Endothelial cell of umbilical vein (primary cell): ENCODE measurements around the gene ABAT. TPM values are rescaled to one million over a fixed set of nuclear protein-coding genes. Genes with fewer than 3 reads are reported as not detected.

Experiments used
- BruUV-seq: library from RNA; stranded (reverse); fragments of 400-500 nt; replicated peaks from 2 replicates; lab custom pipeline; 2021; lab: Mats Ljungman, UMichigan
- CTCF ChIA-PET: fragments of 300-600, 350-600 bp; sonication (Branson Sonifier 250); formaldehyde crosslinking; loops from one replicate; lab custom pipeline; 2021; ENCODE audit warnings: antibody characterized with exemption, inconsistent platforms; lab: Charles Lee
- POLR2A ChIA-PET: fragments of 300-600, 350-600 bp; sonication (Branson Sonifier 250); formaldehyde crosslinking; loops from one replicate; lab custom pipeline; 2021; ENCODE audit warnings: antibody characterized with exemption, inconsistent platforms; lab: Charles Lee
- DNase-seq: peaks from one replicate; pipeline ENCODE4 v3.0.0-alpha.2; 2011; ENCODE audit warnings: low read depth, low spot score
- FAIRE-seq: peaks from 2 replicates; lab custom pipeline; 2011; peaks lifted over from hg19 to GRCh38; lab: Jason Lieb, UNC
- H2AFZ ChIP-seq: 2 replicates; pipeline ENCODE4 v1.6.0; 2012; ENCODE audit warnings: low read depth, low read length, control low read depth, inconsistent platforms
- H3K27ac ChIP-seq: 2 replicates; pipeline ENCODE4 v1.5.1; 2011; ENCODE audit warnings: low read depth, mild to moderate bottlenecking, control low read depth, low read length, moderate library complexity; ENCODE audit not compliant: insufficient read depth
- H3K27me3 ChIP-seq, 2 experiments: 2 replicates each; pipeline versions ENCODE4 v1.6.0 to v1.6.1; 2011; ENCODE audit warnings: low read length in 2 of 2, mixed read lengths in 1 of 2; ENCODE audit not compliant: control insufficient read depth in 2 of 2, insufficient read depth in 2 of 2
- H3K36me3 ChIP-seq, 2 experiments: 2 replicates in 1 of 2; 3 replicates in 1 of 2; pipeline ENCODE4 v1.5.1; 2011; ENCODE audit warnings: low read length in 2 of 2, mild to moderate bottlenecking in 1 of 2, moderate library complexity in 1 of 2; ENCODE audit not compliant: control insufficient read depth in 2 of 2, insufficient read depth in 2 of 2; ENCODE audit errors: extremely low read depth in 1 of 2
- H3K4me1 ChIP-seq: 3 replicates; pipeline ENCODE4 v1.5.1; 2011; ENCODE audit warnings: mild to moderate bottlenecking, low read length; ENCODE audit not compliant: control insufficient read depth, insufficient read depth; ENCODE audit errors: extremely low read depth
- H3K4me2 ChIP-seq: 2 replicates; pipeline ENCODE4 v1.6.1; 2011; ENCODE audit warnings: low read length, control low read depth, mixed read lengths; ENCODE audit not compliant: insufficient read depth
- H3K4me3 ChIP-seq, 3 experiments: fragments of 200-600 bp in 1 of 3; sonication (generic), shearing (Covaris generic) in 1 of 3; replicated peaks in 1 of 3; 2 replicates each; pipeline ENCODE4 v1.5.1; 2011 to 2016; ENCODE audit warnings: control low read depth in 3 of 3, low read length in 3 of 3, mild to moderate bottlenecking in 2 of 3, inconsistent platforms in 1 of 3, low read depth in 1 of 3, moderate library complexity in 1 of 3; ENCODE audit not compliant: insufficient read depth in 1 of 3
- H3K79me2 ChIP-seq: 2 replicates; pipeline ENCODE4 v1.6.0; 2012; ENCODE audit warnings: low read length, inconsistent platforms; ENCODE audit not compliant: control insufficient read depth, insufficient read depth
- H3K9ac ChIP-seq: replicated peaks from 2 replicates; pipeline ENCODE3; 2011; ENCODE audit warnings: low read length, control low read depth; ENCODE audit not compliant: insufficient read depth; ENCODE audit errors: extremely low read depth
- H3K9me1 ChIP-seq: replicated peaks from 3 replicates; pipeline ENCODE4 v1.6.0; 2011; ENCODE audit warnings: mild to moderate bottlenecking, low read length; ENCODE audit not compliant: control insufficient read depth, insufficient read depth; ENCODE audit errors: extremely low read depth
- H3K9me3 ChIP-seq: replicated peaks from 2 replicates; pipeline ENCODE4 v1.5.1; 2012; ENCODE audit warnings: low read length, inconsistent platforms; ENCODE audit not compliant: control insufficient read depth, insufficient read depth
- H4K20me1 ChIP-seq: replicated peaks from 2 replicates; pipeline ENCODE3; 2011; ENCODE audit warnings: mild to moderate bottlenecking, low read length; ENCODE audit not compliant: control insufficient read depth, insufficient read depth; ENCODE audit errors: extremely low read depth
- CTCF ChIP-seq, 2 donors: IDR thresholded peaks; 1 replicate in 1 of 2; 2 replicates in 1 of 2; pipeline ENCODE4 v1.5.1; 2011; ENCODE audit warnings: low read length in 2 of 2, mild to moderate bottlenecking in 2 of 2, moderate library complexity in 2 of 2, control low read depth in 1 of 2, inconsistent platforms in 1 of 2, low read depth in 1 of 2; ENCODE audit not compliant: insufficient read depth in 1 of 2; ENCODE audit errors: extremely low read depth in 1 of 2
- EZH2 ChIP-seq: IDR thresholded peaks from 2 replicates; pipeline ENCODE4 v1.6.1; 2012; ENCODE audit warnings: borderline replicate concordance, low read depth, mild to moderate bottlenecking, moderate library complexity, low read length, inconsistent platforms; ENCODE audit not compliant: severe bottlenecking
- FOS ChIP-seq: IDR thresholded peaks from 2 replicates; pipeline ENCODE4 v1.6.1; 2011; ENCODE audit warnings: mild to moderate bottlenecking, low read length, moderate library complexity, borderline replicate concordance; ENCODE audit not compliant: insufficient read depth
- GATA2 ChIP-seq: IDR thresholded peaks from 2 replicates; pipeline ENCODE4 v1.7.0; 2011; ENCODE audit warnings: low read depth, mild to moderate bottlenecking, moderate library complexity, mixed read lengths, low read length; ENCODE audit not compliant: insufficient read length, insufficient read depth
- JUN ChIP-seq: IDR thresholded peaks from 2 replicates; pipeline ENCODE4 v1.6.1; 2011; ENCODE audit warnings: borderline replicate concordance, low read depth; ENCODE audit not compliant: insufficient read length, insufficient read depth
- MYC ChIP-seq: IDR thresholded peaks from one replicate; pipeline ENCODE4 v1.6.1; 2011; ENCODE audit warnings: mild to moderate bottlenecking, low read depth, low read length
- POLR2A ChIP-seq: IDR thresholded peaks from 2 replicates; pipeline ENCODE4 v1.6.1; 2012; ENCODE audit warnings: low read depth, mild to moderate bottlenecking, control low read depth, low read length
- POLR2AphosphoS5 ChIP-seq: IDR thresholded peaks from 2 replicates; pipeline ENCODE4 v1.6.1; 2012; ENCODE audit warnings: low read depth, mild to moderate bottlenecking, control low read depth, low read length, moderate library complexity; ENCODE audit not compliant: insufficient read depth
- dilution Hi-C: fragments of 300-500 bp; cut with MboI; formaldehyde crosslinking; loops from one replicate; pipeline ENCODE4 v1.15.0; 2019; ENCODE audit warnings: low sequenced_read_pairs; ENCODE audit not compliant: extremely low pct_ligation_motif_present
- intact Hi-C: fragments of 100-400 bp; cut with micrococcal nuclease; formaldehyde crosslinking; loops from one replicate; pipeline ENCODE4 v1.10.0; 2022
- polyA plus RNA-seq, 4 experiments: library from polyadenylated mRNA; depleted of rRNA in 3 of 4; stranded (reverse) in 3 of 4; unstranded in 1 of 4; fragments of >200 nt; gene quantifications; 2 replicates each; pipeline versions ENCODE4 v1.2.1 to v1.2.3, GENCODE V29; 2011 to 2012; ENCODE audit warnings: missing spikeins in 1 of 4
- total RNA-seq: library from RNA; stranded (reverse); gene quantifications from 2 replicates; pipeline ENCODE4 v1.2.3, GENCODE V29; 2021
- TF ChIP-seq, protein P1 (sequence below): IDR thresholded peaks from 2 replicates; pipeline ENCODE4 v1.6.1; 2011; ENCODE audit not compliant: insufficient read depth, insufficient read length

ABAT gene
- total and polyA plus RNA-seq, 2 donors (not counting 3 experiments of a cell fraction or from before 2014, with no cell fraction given): 1.3 to 1.4 TPM

DNA sequence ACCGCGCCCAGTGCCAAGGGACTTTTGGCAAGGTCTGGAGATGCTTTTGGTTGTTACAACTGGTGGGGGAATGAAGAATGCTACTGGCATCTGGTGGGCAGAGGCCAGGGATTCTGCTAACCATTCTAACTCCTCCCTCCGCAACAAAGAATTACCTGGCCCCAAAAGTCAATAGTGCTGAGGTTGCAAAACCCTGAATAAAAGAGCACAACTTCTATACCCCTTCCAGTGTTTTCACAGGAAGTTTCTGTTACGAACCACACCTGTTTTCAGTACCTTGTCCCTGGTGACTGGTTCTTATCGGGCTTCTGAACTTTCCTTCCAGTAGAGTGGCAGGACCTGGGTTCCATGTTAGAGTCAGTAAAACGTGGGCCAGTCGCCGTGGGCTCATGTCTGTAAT lies 17.3 kb downstream of the ABAT start:
- CTCF ChIA-PET: no interaction called here
- Histone ChIP-seq H3K4me3 (no peak overlapping the region), H3K4me1 (no peaks in the 10 kb centered on the region), H3K27me3 (no peaks in the 10 kb centered on the region), H3K36me3 (no peaks in the 10 kb centered on the region), H2AFZ (no peak overlapping the region), H4K20me1 (no peaks in the 10 kb centered on the region), H3K9ac (no peak overlapping the region), H3K4me2 (no peak overlapping the region), H3K27ac (no peak overlapping the region), H3K9me3 (peaks cover 3% of the 10 kb centered on the region), H3K9me1 (no peaks in the 10 kb centered on the region), H3K79me2 (no peaks in the 10 kb centered on the region)
- BruUV-seq: no TSS peak
- no peak for TF ChIP-seq JUN
- no peak for TF ChIP-seq FOS
- no peak for TF ChIP-seq POLR2A
- TF ChIP-seq EZH2: no peak
- TF ChIP-seq, protein P1, sequence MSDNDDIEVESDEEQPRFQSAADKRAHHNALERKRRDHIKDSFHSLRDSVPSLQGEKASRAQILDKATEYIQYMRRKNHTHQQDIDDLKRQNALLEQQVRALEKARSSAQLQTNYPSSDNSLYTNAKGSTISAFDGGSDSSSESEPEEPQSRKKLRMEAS: no peak
- no peak for TF ChIP-seq CTCF (IDR thresholded peaks at IDR 0.05; ENCODE audit: extremely low read depth in 1 of 2, insufficient read depth in 1 of 2, low read depth in 1 of 2, low read length in 2 of 2)
- TF ChIP-seq GATA2: no peak
- TF ChIP-seq POLR2AphosphoS5: no peak
- no peak for TF ChIP-seq MYC
- dilution Hi-C loops: no loop called here
- DNase-seq (no peak), FAIRE-seq (no peak)
- intact Hi-C loops: no loop called here
- POLR2A ChIA-PET: no interaction called here
